Activated CD8-positive, alpha-beta memory T cell treated with anti-CD3 and anti-CD28 coated beads, Interleukin-2, amount 10 ng/mL, durations not matched to agents 7 days and 5 days (primary cell): ENCODE results near the gene NUP54. TPM values are rescaled to one million over a fixed set of nuclear protein-coding genes. Genes with fewer than 3 reads are reported as not detected.
A peak's percentile ranks its signal among the peaks of the same experiment; 100 is the strongest.

ENCODE experiments used
- ATAC-seq: fragments of 150-1000 bp; cut with Tn5 transposase; one replicate; pipeline ENCODE4 v1.10.0; 2021; ENCODE audit warnings: moderate library complexity
- CTCF ChIA-PET: fragments of 350-600 bp; sonication (Branson Sonifier 250); formaldehyde crosslinking; loops from one replicate; lab custom pipeline; 2021; ENCODE audit warnings: antibody characterized with exemption; lab: Charles Lee
- DNase-seq: peaks from one replicate; pipeline ENCODE4 v3.0.0-alpha.2; 2020
- H3K27ac Mint-ChIP-seq: one replicate; pipeline ENCODE4 v1.8.0; 2021; ENCODE audit warnings: mild to moderate bottlenecking, mixed read lengths
- H3K27me3 Mint-ChIP-seq: one replicate; pipeline ENCODE4 v1.8.0; 2021; ENCODE audit warnings: mixed read lengths
- H3K36me3 Mint-ChIP-seq: one replicate; pipeline ENCODE4 v1.8.0; 2021; ENCODE audit warnings: mild to moderate bottlenecking, mixed read lengths
- H3K4me1 Mint-ChIP-seq: one replicate; pipeline ENCODE4 v1.8.0; 2021; ENCODE audit warnings: mixed read lengths
- H3K4me3 Mint-ChIP-seq: one replicate; pipeline ENCODE4 v1.8.0; 2021; ENCODE audit warnings: mild to moderate bottlenecking, moderate library complexity, mixed read lengths
- H3K9me3 Mint-ChIP-seq: one replicate; pipeline ENCODE4 v1.8.0; 2022; ENCODE audit warnings: low read depth, mixed read lengths
- total RNA-seq, 2 experiments: library from RNA; stranded (reverse); gene quantifications; one replicate each; pipeline ENCODE4 v1.2.3, GENCODE V29; 2021

The NUP54 gene
- total RNA-seq, 2 experiments from 2014 or later: 46.8 to 57.5 TPM

GRCh38 chr4:76120199-76120598, 28.0 kb downstream of the NUP54 start:
- CTCF ChIA-PET: no interaction called here
- Mint-ChIP-seq H3K4me1 (no peaks in the 10 kb centered on the region), H3K27ac (no peak overlapping the region), H3K4me3 (no peak overlapping the region), H3K36me3 (peaks cover 75% of the 10 kb centered on the region), H3K9me3 (no peaks in the 10 kb centered on the region), H3K27me3 (no peaks in the 10 kb centered on the region)
- DNase-seq: no peak
- no peak for ATAC-seq

GRCh38 chr4:76117536-76117935, 30.7 kb downstream of the NUP54 start:
- Mint-ChIP-seq H3K27ac (no peak overlapping the region), H3K4me1 (no peaks in the 10 kb centered on the region)
- CTCF ChIA-PET: no interaction called here

GRCh38 chr4:76116821-76117220, 31.4 kb downstream of the NUP54 start:
- peaks cover 70% of the 10 kb centered on the region for H3K36me3 Mint-ChIP-seq
- no peak for ATAC-seq
- CTCF ChIA-PET: no interaction called here

More at GRCh38 chr4:76117536-76117935, 30.7 kb downstream of the NUP54 start:
- no peak for DNase-seq
- no peak for ATAC-seq
- Mint-ChIP-seq H3K27me3 (no peaks in the 10 kb centered on the region), H3K9me3 (no peaks in the 10 kb centered on the region), H3K4me3 (no peak overlapping the region), H3K36me3 (peaks cover 71% of the 10 kb centered on the region)

DNA sequence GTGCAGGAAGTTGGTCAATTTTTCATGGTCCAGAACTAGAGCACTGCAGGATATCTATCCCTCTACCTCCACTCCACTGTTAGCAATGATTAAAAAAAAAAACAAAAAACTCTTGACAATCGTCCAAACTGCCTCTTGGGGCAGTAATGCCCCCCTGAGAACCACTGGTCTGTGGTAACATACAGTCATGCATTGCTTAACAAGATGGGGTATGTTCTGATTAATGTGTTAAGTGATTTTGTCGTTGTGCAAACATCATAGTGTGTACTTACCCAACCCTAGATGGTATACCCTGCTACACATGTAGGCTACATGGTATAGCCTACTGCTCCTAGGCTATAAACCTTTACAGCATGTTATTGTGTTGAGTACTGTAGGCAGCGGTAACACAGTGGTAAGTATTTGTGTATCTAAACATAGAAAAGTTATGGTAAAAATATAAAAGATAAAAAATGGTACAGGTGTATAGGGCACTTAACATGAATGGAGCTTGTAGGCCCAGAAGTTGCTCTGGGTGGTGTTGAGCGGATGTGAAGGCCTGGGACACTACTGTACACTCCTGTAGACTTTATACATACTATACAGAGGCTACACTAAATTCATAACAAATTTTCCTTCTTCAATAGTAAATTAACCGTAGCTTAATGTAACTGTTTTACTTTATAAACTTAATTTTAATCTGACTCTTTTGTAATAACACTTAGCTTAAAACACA, 39.6 kb downstream of the NUP54 start:
- peak; percentile 45 for ATAC-seq
- no peak for DNase-seq
- H3K4me1 Mint-ChIP-seq: no peaks in the 10 kb centered on the region
- H3K27ac Mint-ChIP-seq: no peak overlapping the region
- H3K4me3 Mint-ChIP-seq: no peak overlapping the region
- H3K9me3 Mint-ChIP-seq: no peaks in the 10 kb centered on the region
- H3K36me3 Mint-ChIP-seq: peaks cover 14% of the 10 kb centered on the region
- peaks cover under 1% of the 10 kb centered on the region for H3K27me3 Mint-ChIP-seq
- CTCF ChIA-PET: interaction anchor here (1.1 to 1.7 kb wide), 2 partner anchors 16 to 213 kb away, joined by 3 read pairs; no protein-coding TSS in a partner anchor

More at GRCh38 chr4:76116821-76117220, 31.4 kb downstream of the NUP54 start:
- Mint-ChIP-seq H3K27me3 (no peaks in the 10 kb centered on the region), H3K4me1 (no peaks in the 10 kb centered on the region), H3K9me3 (no peaks in the 10 kb centered on the region), H3K4me3 (no peak overlapping the region), H3K27ac (no peak overlapping the region)
- no peak for DNase-seq

- H3K4me3 Mint-ChIP-seq: no peak overlapping the region
- no peaks in the 10 kb centered on the region for H3K4me1 Mint-ChIP-seq
- no peaks in the 10 kb centered on the region for H3K36me3 Mint-ChIP-seq
- peaks cover 12% of the 10 kb centered on the region for H3K27me3 Mint-ChIP-seq
- no peak for DNase-seq
- no peaks in the 10 kb centered on the region for H3K9me3 Mint-ChIP-seq
- CTCF ChIA-PET: no interaction called here
- no peak overlapping the region for H3K27ac Mint-ChIP-seq
- no peak for ATAC-seq
Observed at GRCh38 chr4:76106442-76106841, 41.8 kb downstream of the NUP54 start.

DNA sequence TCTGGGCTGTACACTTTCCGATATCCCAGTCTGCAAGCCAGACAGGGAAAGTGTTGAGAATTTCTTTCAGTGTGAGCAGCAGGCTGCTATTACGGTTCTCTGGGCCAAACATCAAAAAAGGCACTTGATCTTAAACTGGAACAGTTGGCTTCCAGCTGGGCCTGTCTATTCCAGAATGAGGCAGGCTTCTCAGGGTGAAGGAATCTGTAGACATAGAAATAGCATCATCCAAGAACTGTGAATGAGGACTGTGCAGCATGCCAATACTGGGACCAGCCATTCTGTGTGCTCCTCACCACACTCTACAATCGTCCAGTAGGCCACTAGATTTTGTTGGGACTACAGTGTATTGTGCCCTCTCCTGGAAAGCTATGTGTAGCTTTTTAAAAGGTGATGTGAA, 42.5 kb downstream of the NUP54 start:
- Mint-ChIP-seq H3K4me3 (no peak overlapping the region), H3K4me1 (no peaks in the 10 kb centered on the region), H3K36me3 (no peaks in the 10 kb centered on the region), H3K9me3 (no peaks in the 10 kb centered on the region), H3K27me3 (peaks cover 12% of the 10 kb centered on the region), H3K27ac (no peak overlapping the region)
- CTCF ChIA-PET: no interaction called here
- DNase-seq (no peak), ATAC-seq (no peak)

DNA sequence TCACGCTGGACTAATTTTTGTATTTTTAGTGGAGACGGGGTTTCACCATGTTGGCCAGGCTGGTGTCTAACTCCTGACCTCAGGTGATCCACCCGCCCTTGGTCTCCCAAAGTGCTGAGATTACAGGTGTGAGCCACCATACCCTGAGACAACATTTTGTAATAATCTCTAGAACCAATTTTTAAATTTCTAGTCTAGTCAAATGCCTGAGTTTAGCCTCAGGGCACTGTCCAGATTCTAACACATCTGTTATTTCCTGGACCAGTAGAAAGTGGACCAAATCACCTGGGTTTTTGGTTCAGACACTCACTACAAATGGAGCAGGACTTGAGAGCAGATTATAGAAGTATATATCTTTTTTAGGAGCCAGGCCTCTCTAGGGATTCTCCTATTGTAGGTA, 52.1 kb downstream of the NUP54 start:
- DNase-seq: no peak
- Mint-ChIP-seq H3K4me1 (no peaks in the 10 kb centered on the region), H3K27ac (no peak overlapping the region), H3K9me3 (no peaks in the 10 kb centered on the region), H3K36me3 (no peaks in the 10 kb centered on the region), H3K27me3 (peaks cover 19% of the 10 kb centered on the region), H3K4me3 (no peak overlapping the region)
- CTCF ChIA-PET: no interaction called here
- ATAC-seq: no peak

DNA sequence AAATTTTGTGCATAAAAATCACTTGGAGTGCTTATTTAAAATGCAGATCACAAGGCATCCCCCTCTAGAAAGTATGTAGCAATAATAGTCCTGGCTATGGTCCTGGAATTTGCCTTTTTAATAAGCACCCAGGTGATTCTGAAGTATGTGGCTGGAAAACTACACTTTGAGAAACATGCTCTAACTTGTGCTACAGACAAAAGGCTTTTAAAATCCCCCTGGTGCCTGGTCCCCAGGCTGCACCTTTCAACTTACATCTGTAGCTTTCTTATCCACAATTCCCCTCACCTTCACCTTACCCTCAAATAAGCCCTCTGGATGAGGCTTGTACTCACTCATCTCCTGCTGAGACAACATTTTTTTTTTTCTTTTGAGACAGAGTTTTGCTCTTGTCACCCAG, 52.6 kb downstream of the NUP54 start:
- no peaks in the 10 kb centered on the region for H3K36me3 Mint-ChIP-seq
- no peak for DNase-seq
- no peak overlapping the region for H3K4me3 Mint-ChIP-seq
- H3K27ac Mint-ChIP-seq: no peak overlapping the region
- H3K27me3 Mint-ChIP-seq: peaks cover 19% of the 10 kb centered on the region
- no peaks in the 10 kb centered on the region for H3K9me3 Mint-ChIP-seq
- CTCF ChIA-PET: no interaction called here
- ATAC-seq: no peak
- H3K4me1 Mint-ChIP-seq: no peaks in the 10 kb centered on the region

DNA sequence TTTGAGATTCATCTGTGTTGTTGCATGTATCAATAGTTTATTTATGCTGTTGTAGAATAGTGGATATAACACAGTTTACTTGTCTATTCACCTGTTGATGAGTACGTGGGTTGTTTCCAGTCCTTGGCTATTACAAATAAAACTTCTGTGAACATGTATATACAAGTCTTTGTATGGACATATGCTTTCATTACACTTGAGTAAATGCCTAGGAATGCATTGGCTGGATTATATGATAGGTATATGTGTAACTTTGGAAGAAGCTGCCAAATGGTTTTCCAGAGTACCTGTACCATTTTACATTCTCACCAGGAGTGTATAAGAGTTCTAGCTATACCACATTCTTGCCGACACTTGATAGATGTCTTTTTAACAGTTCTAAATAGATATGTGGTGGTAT, 57.1 kb downstream of the NUP54 start:
- no peak for DNase-seq
- peaks cover 5% of the 10 kb centered on the region for H3K4me1 Mint-ChIP-seq
- no peaks in the 10 kb centered on the region for H3K9me3 Mint-ChIP-seq
- no peak overlapping the region for H3K27ac Mint-ChIP-seq
- H3K4me3 Mint-ChIP-seq: no peak overlapping the region
- no peaks in the 10 kb centered on the region for H3K36me3 Mint-ChIP-seq
- CTCF ChIA-PET: interaction anchor here (1.2 kb wide), 1 partner anchor 95 kb away, joined by 3 read pairs; no protein-coding TSS in a partner anchor
- peaks cover 12% of the 10 kb centered on the region for H3K27me3 Mint-ChIP-seq
- no peak for ATAC-seq

DNA sequence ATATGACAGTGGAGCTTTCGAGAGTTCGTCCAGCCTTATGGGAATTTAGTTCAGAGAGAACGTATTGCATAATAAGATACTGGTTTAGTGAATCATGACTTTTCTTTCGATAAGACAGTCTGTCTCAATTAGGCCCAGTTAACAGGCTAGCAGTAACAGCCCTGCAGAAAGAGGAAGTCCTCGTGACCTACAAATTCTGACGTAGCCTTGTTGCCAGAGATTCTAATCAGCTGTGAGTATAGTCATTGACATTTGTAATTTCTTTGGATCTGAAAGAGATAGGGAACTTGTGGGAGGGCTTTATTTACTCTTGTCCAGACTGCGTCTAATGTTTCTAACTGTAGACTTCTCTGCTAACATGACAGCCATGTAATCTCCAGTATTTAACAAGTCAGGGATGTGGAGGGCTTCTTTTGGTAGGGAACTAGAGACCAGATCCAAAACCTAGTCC, 57.9 kb downstream of the NUP54 start:
- peaks cover 5% of the 10 kb centered on the region for H3K4me1 Mint-ChIP-seq
- peaks cover 12% of the 10 kb centered on the region for H3K27me3 Mint-ChIP-seq
- DNase-seq (no peak), ATAC-seq (no peak)
- no peak overlapping the region for H3K27ac Mint-ChIP-seq
- no peak overlapping the region for H3K4me3 Mint-ChIP-seq
- no peaks in the 10 kb centered on the region for H3K36me3 Mint-ChIP-seq
- H3K9me3 Mint-ChIP-seq: no peaks in the 10 kb centered on the region
- CTCF ChIA-PET: interaction anchor here (1.0 to 1.2 kb wide), 2 partner anchors 9 to 94 kb away, joined by 3 to 4 read pairs; no protein-coding TSS in a partner anchor

- CTCF ChIA-PET: no interaction called here
- Mint-ChIP-seq H3K27me3 (peaks cover 16% of the 10 kb centered on the region), H3K4me3 (no peak overlapping the region), H3K27ac (no peak overlapping the region), H3K4me1 (peaks cover 5% of the 10 kb centered on the region), H3K9me3 (no peaks in the 10 kb centered on the region), H3K36me3 (no peaks in the 10 kb centered on the region)
- DNase-seq: no peak
- ATAC-seq: no peak
Observed at GRCh38 chr4:76088719-76089118, 59.5 kb downstream of the NUP54 start.

GRCh38 chr4:76087007-76087769, 61.0 kb downstream of the NUP54 start:
- DNase-seq (no peak), ATAC-seq (peak; percentile 51)
- peaks cover 13% of the 10 kb centered on the region for H3K27me3 Mint-ChIP-seq
- H3K36me3 Mint-ChIP-seq: no peaks in the 10 kb centered on the region
- peaks cover 5% of the 10 kb centered on the region for H3K4me1 Mint-ChIP-seq
- no peak overlapping the region for H3K4me3 Mint-ChIP-seq
- CTCF ChIA-PET: interaction anchor here (0.9 to 3.1 kb wide), 5 partner anchors 10 to 191 kb away, joined by 3 to 9 read pairs (median 6); partner anchors contain the start of gene SDAD1
- no peaks in the 10 kb centered on the region for H3K9me3 Mint-ChIP-seq
- H3K27ac Mint-ChIP-seq: no peak overlapping the region

DNA sequence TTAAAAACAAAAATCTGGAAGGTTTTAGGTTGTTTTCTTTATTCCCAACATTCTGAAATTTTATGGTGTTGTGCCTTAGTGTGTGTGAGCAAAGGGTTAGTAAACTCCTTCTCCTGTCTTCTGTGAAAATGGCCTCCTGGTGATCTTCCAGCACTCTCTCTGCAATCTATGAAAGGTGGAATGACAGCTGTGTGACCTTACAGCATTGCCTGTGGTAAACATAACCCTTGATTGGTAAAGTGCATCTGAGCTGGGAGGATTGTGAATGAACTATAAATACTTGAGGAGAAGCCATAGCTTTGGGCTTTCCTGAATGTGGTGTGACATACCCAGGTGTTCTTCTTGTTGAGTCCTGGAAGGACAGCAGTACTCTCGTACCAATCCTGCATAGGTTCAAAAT, 63.7 kb downstream of the NUP54 start:
- ATAC-seq (no peak), DNase-seq (no peak)
- H3K4me3 Mint-ChIP-seq: no peak overlapping the region
- H3K27ac Mint-ChIP-seq: no peak overlapping the region
- CTCF ChIA-PET: interaction anchor here (0.7 to 1.7 kb wide), 3 partner anchors 13 to 188 kb away, joined by 3 to 5 read pairs (median 3); no protein-coding TSS in a partner anchor
- no peaks in the 10 kb centered on the region for H3K36me3 Mint-ChIP-seq
- no peaks in the 10 kb centered on the region for H3K9me3 Mint-ChIP-seq
- peaks cover 22% of the 10 kb centered on the region for H3K27me3 Mint-ChIP-seq
- no peaks in the 10 kb centered on the region for H3K4me1 Mint-ChIP-seq
